ENCODE results near the gene SLC31A1.

DNA sequence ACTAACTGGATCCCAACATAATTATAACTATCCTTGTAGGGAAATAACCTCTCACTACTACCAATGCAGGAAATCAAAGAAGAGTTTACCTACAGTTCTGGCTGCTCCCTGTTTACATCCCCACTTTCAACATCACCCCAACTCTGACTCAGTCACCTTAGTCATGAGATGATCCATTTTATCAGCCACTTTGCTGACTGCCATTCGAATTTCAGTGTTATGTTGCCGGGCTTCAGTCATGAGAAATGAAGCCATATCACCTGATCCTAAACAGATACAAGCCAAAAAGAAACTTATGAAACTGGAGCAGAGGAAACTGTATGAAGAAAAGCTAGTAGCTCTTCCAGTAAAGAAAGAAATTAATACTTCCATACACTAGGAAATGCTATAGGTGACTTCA is 36.8 kb upstream of the SLC31A1 start:
- TF ChIP-seq, protein P1, sequence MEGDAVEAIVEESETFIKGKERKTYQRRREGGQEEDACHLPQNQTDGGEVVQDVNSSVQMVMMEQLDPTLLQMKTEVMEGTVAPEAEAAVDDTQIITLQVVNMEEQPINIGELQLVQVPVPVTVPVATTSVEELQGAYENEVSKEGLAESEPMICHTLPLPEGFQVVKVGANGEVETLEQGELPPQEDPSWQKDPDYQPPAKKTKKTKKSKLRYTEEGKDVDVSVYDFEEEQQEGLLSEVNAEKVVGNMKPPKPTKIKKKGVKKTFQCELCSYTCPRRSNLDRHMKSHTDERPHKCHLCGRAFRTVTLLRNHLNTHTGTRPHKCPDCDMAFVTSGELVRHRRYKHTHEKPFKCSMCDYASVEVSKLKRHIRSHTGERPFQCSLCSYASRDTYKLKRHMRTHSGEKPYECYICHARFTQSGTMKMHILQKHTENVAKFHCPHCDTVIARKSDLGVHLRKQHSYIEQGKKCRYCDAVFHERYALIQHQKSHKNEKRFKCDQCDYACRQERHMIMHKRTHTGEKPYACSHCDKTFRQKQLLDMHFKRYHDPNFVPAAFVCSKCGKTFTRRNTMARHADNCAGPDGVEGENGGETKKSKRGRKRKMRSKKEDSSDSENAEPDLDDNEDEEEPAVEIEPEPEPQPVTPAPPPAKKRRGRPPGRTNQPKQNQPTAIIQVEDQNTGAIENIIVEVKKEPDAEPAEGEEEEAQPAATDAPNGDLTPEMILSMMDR (IDR thresholded peaks at IDR 0.05 in 8 of 11, conservative IDR thresholded peaks at IDR 0.05 in 3 of 11): no peak
- TF ChIP-seq POLR2A (IDR thresholded peaks at IDR 0.05): no peak
